Measurements from ENCODE around the gene PPT1.
A peak's percentile ranks its signal among the peaks of the same experiment; 100 is the strongest.

PPT1 gene

GRCh38 chr1:40040511-40041465 lies 56.3 kb downstream of the PPT1 start, which contains the start of gene CAP1 (continued):
- TF ChIP-seq HIC1 (tag by site-specific recombination; IDR thresholded peaks at IDR 0.05) (no peak; the same call in 1 of the 2 replicates), HOXC10 (CRISPR knock-in tag; IDR thresholded peaks at IDR 0.05) (no peak), ZNF792 (tag by site-specific recombination; IDR thresholded peaks at IDR 0.05) (no peak), BCL11A (tag by site-specific recombination; IDR thresholded peaks at IDR 0.05; ENCODE audit: low read depth) (peak; percentile 48; the same call in 1 of the 2 replicates), ZNF701 (tag by site-specific recombination; IDR thresholded peaks at IDR 0.05) (no peak), YY2 (tag by site-specific recombination; IDR thresholded peaks at IDR 0.05) (no peak), MYNN (tag by site-specific recombination; IDR thresholded peaks at IDR 0.05; ENCODE audit: borderline replicate concordance) (0 out of 2 replicates have a peak, but pooled peaks have one; percentile 21), ZNF112 (tag by site-specific recombination; IDR thresholded peaks at IDR 0.05) (no peak), ZNF311 (tag by site-specific recombination; IDR thresholded peaks at IDR 0.05; ENCODE audit: borderline replicate concordance) (no peak), ZNF791 (tag by site-specific recombination; IDR thresholded peaks at IDR 0.05) (no peak), MZF1 (tag by site-specific recombination; IDR thresholded peaks at IDR 0.05; ENCODE audit: borderline replicate concordance) (no peak), ZNF398 (tag by site-specific recombination; IDR thresholded peaks at IDR 0.05) (no peak; the same call in 1 of the 2 replicates), KLF7 (tag by site-specific recombination; IDR thresholded peaks at IDR 0.05; ENCODE audit: borderline replicate concordance) (peak; percentile 86), ZNF324 (tag by site-specific recombination; IDR thresholded peaks at IDR 0.05) (no peak; the same call in 1 of the 2 replicates), ZNF610 (tag by site-specific recombination; IDR thresholded peaks at IDR 0.05; ENCODE audit: borderline replicate concordance) (peak; percentile 19; the same call in 1 of the 2 replicates), ZNF423 (tag by site-specific recombination; IDR thresholded peaks at IDR 0.05) (peak; percentile 51; the same call in 1 of the 2 replicates), ZNF157 (tag by site-specific recombination; IDR thresholded peaks at IDR 0.05) (no peak), ZNF266 (tag by site-specific recombination; IDR thresholded peaks at IDR 0.05; ENCODE audit: low read depth) (no peak), ZNF114 (tag by site-specific recombination; IDR thresholded peaks at IDR 0.05) (no peak), ZNF747 (tag by site-specific recombination; IDR thresholded peaks at IDR 0.05) (no peak), ZBTB17 (tag by site-specific recombination; IDR thresholded peaks at IDR 0.05) (0 out of 2 replicates have a peak, but pooled peaks have one; percentile 11), ZNF354C (tag by site-specific recombination; IDR thresholded peaks at IDR 0.05; ENCODE audit: borderline replicate concordance, low read depth) (no peak), SALL2 (tag by site-specific recombination; IDR thresholded peaks at IDR 0.05; ENCODE audit: borderline replicate concordance) (no peak), ZSCAN30 (tag by site-specific recombination; IDR thresholded peaks at IDR 0.05) (peak; percentile 57; the same call in 1 of the 2 replicates), ZNF169 (tag by site-specific recombination; IDR thresholded peaks at IDR 0.05) (no peak), ZNF292 (tag by site-specific recombination; IDR thresholded peaks at IDR 0.05; ENCODE audit: borderline replicate concordance, low read depth) (no peak), PRDM10 (tag by site-specific recombination; IDR thresholded peaks at IDR 0.05) (no peak), ZBTB10 (tag by site-specific recombination; IDR thresholded peaks at IDR 0.05) (peak; percentile 38; the same call in 1 of the 2 replicates), ZNF433 (tag by site-specific recombination; IDR thresholded peaks at IDR 0.05; ENCODE audit: low read depth) (no peak)
